ENCODE data around the gene SORCS1. TPM values are rescaled to one million over a fixed set of nuclear protein-coding genes. Genes with fewer than 3 reads are reported as not detected.

Gene SORCS1
- total RNA-seq, 4 donors from 2014 or later: 0.40 to 5.1 (median 2.5) TPM

DNA sequence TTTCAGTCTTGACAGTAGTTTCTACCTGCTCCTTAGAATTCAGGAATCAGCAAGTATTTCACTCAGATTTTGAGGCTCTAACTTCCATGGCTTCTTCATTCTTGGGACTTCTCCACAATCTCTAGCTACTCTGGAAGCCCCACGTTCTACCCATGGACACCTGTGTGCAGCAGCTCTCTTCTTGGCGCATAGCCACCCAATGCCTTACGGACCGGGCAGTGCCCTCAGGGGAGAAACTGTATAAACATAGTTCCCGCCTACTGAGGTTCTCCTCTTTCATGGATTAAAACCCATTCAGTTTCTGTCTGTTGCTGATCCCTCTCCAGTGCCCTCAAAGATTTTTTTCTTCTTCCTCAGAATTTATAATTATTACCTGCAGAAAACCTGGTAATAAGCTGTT, 177.1 kb downstream of the SORCS1 start:
- peaks cover 0 to 4% (median 1%) of the 10 kb centered on the region in 4 donors for H3K4me1 ChIP-seq
- H3K27me3 ChIP-seq: no peaks in the 10 kb centered on the region
- no peaks in the 10 kb centered on the region for H3K9me3 ChIP-seq
- 69 to 73% methylated on average over 5 of the region's 5 CpGs for WGBS, 2 donors (ENCODE audit: low coverage in 1 of 2)
- H3K4me3 ChIP-seq: no peak overlapping the region
- TF ChIP-seq POLR2AphosphoS5 (IDR thresholded peaks at IDR 0.05) (no peak), POLR2A (IDR thresholded peaks at IDR 0.05) (no peak), EP300 (IDR thresholded peaks at IDR 0.05; ENCODE audit: low read depth) (no peak)
- TF ChIP-seq, protein P1, sequence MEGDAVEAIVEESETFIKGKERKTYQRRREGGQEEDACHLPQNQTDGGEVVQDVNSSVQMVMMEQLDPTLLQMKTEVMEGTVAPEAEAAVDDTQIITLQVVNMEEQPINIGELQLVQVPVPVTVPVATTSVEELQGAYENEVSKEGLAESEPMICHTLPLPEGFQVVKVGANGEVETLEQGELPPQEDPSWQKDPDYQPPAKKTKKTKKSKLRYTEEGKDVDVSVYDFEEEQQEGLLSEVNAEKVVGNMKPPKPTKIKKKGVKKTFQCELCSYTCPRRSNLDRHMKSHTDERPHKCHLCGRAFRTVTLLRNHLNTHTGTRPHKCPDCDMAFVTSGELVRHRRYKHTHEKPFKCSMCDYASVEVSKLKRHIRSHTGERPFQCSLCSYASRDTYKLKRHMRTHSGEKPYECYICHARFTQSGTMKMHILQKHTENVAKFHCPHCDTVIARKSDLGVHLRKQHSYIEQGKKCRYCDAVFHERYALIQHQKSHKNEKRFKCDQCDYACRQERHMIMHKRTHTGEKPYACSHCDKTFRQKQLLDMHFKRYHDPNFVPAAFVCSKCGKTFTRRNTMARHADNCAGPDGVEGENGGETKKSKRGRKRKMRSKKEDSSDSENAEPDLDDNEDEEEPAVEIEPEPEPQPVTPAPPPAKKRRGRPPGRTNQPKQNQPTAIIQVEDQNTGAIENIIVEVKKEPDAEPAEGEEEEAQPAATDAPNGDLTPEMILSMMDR (IDR thresholded peaks at IDR 0.05): no peak
- DNase-seq: no peak
- intact Hi-C loops (cut with DNase I; ENCODE audit: low total_unique reads): no loop called here
- in situ Hi-C loops (cut with MboI; ENCODE audit: low pct_ligation_motif_present in 1 of 4, low pct_unique_long_range_greater_than_20kb in 1 of 4, low sequenced_read_pairs in 3 of 4): no loop called here
- no peak overlapping the region for H3K27ac ChIP-seq
- H3K36me3 ChIP-seq: no peaks in the 10 kb centered on the region

DNA sequence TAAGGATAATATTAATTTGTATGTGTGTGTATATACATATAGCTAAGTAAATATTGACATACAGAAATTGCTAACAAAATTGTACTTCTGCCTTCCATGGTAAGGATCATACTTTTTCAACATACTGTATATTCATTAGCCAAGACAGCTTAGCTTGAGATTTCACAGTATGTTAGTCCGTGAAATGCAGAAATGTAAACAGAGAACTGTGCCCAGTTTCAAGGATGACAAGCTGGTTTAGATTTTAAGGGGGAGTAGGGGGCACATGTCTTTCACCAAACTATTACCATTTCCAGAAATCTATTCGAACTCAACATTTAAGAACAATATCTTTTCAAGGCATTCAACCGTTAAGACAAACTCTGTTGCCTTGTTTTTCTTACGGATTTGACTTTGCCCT, 182.2 kb downstream of the SORCS1 start:
- intact Hi-C loops (cut with DNase I; ENCODE audit: low total_unique reads): loop anchor here (5.0 kb wide), 1 partner anchor 1860 kb away; no protein-coding TSS in a partner anchor
- Histone ChIP-seq H3K27me3 (no peaks in the 10 kb centered on the region), H3K27ac (no peak overlapping the region), H3K4me3 (no peak overlapping the region), H3K4me1 (peaks cover 0 to 22% (median 4%) of the 10 kb centered on the region in 4 donors), H3K36me3 (no peaks in the 10 kb centered on the region), H3K9me3 (no peaks in the 10 kb centered on the region)
- WGBS, 2 donors (ENCODE audit: low coverage in 1 of 2): 24 to 58% methylated on average over 4 of the region's 4 CpGs
- in situ Hi-C loops (cut with MboI; ENCODE audit: low pct_ligation_motif_present in 1 of 4, low pct_unique_long_range_greater_than_20kb in 1 of 4, low sequenced_read_pairs in 3 of 4): no loop called here
- DNase-seq: no peak
- TF ChIP-seq POLR2AphosphoS5 (IDR thresholded peaks at IDR 0.05) (peak in 2 of 3 donors; percentile 31 to 37), POLR2A (IDR thresholded peaks at IDR 0.05) (no peak)

DNA sequence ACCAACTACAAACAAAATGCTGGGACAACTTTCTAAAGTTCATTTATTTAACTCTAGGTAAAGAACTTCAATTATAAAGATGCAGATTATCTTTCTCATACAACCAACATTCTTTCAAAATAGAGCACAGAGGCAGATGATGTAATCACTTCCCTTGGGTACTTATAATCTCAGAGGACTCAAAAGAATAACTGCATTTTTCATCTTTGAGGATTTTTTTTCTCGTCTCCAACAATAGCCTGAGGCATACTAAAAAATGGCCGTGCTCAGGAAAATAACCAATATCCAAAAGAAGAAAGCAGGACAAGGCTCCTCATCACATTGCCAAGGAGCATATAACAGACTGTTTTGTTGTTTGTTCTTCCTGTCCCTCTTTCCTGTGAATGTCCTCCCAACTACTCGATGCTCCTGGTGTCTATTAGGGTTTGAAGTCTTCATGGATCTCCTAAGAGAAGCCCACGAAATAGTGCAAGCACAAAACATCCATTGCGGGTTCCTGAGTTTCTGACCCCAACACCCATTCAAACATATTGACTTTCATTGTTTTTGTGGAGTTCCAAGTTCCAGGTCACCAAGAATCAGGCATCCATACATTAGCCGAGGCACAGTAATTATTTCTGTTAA, 182.9 kb downstream of the SORCS1 start:
- Histone ChIP-seq H3K27me3 (no peaks in the 10 kb centered on the region), H3K36me3 (no peaks in the 10 kb centered on the region), H3K27ac (no peak overlapping the region), H3K4me3 (no peak overlapping the region), H3K9me3 (no peaks in the 10 kb centered on the region), H3K4me1 (peaks cover 0 to 22% (median 4%) of the 10 kb centered on the region in 4 donors)
- 72 to 76% methylated on average over 6 of the region's 6 CpGs for WGBS, 2 donors (ENCODE audit: low coverage in 1 of 2)
- DNase-seq: no peak
- in situ Hi-C loops (cut with MboI; ENCODE audit: low pct_ligation_motif_present in 1 of 4, low pct_unique_long_range_greater_than_20kb in 1 of 4, low sequenced_read_pairs in 3 of 4): no loop called here
- intact Hi-C loops (cut with DNase I; ENCODE audit: low total_unique reads): loop anchor here (5.0 kb wide), 1 partner anchor 1861 kb away; no protein-coding TSS in a partner anchor
- no peak for TF ChIP-seq EP300 (IDR thresholded peaks at IDR 0.05; ENCODE audit: low read depth)
- no peak for TF ChIP-seq POLR2AphosphoS5 (IDR thresholded peaks at IDR 0.05)
- TF ChIP-seq, protein P1 (IDR thresholded peaks at IDR 0.05): no peak
- no peak for TF ChIP-seq POLR2A (IDR thresholded peaks at IDR 0.05)

DNA sequence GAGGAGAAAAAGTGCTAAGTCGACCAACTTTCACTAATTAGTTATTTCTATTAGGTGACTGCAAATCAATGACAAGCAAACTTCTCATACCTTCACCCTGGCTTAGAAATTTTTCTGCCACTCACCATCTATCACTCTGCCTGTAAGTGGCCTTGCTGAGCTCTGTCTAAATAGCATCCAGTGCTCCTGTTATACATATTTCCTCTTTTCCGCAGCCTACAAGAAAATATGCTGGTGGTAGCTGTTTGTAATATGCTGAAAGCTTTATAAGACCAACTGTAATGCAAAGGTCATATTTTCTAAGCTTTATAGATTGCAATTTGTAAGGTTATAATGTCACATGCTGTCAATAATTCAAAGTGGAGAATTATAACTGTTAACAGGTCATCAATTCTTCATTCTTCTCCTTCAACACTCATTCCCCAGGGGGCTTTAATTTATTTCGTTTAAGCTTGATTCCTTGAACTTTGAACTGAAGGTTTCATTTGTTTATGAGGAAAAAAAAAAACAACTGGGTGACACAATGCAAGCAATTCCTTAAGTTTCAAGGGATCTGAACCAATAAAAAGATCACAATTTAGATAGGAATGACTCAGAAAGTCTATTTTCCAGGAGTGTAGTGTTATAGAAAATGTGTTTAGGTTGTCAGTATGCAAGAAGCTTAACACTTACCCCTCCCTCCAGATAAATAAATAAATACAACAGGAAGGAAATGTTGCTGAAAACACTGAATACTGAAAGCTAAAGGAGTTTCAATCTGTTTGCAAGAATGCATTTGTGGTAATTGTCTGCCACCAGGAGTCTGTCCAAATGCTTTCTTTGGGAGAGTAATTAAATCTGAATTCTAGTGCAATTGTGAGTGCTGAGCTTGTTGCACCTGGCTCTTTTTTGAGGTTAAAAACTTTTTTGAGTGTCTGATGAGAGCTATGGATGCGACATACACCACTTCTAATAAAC, 183.7 kb downstream of the SORCS1 start:
- Histone ChIP-seq H3K9me3 (no peaks in the 10 kb centered on the region), H3K4me1 (peaks cover 0 to 22% (median 4%) of the 10 kb centered on the region in 4 donors), H3K27ac (no peak overlapping the region), H3K27me3 (no peaks in the 10 kb centered on the region), H3K36me3 (no peaks in the 10 kb centered on the region), H3K4me3 (no peak overlapping the region)
- in situ Hi-C loops (cut with MboI; ENCODE audit: low pct_ligation_motif_present in 1 of 4, low pct_unique_long_range_greater_than_20kb in 1 of 4, low sequenced_read_pairs in 3 of 4) (no loop called here), intact Hi-C loops (cut with DNase I; ENCODE audit: low total_unique reads) (loop anchor here (5.0 kb wide), 1 partner anchor 1862 kb away; no protein-coding TSS in a partner anchor)
- 49 to 51% methylated on average over 4 of the region's 4 CpGs for whole genome bisulfite sequencing, 2 donors (ENCODE audit: low coverage in 1 of 2)
- no peak for DNase-seq
- TF ChIP-seq POLR2AphosphoS5 (IDR thresholded peaks at IDR 0.05): no peak
- no peak for TF ChIP-seq POLR2A (IDR thresholded peaks at IDR 0.05)
- TF ChIP-seq, protein P1 (IDR thresholded peaks at IDR 0.05): no peak
